OCI-LY1 (cell line): ENCODE data around the gene GRK5.

Source experiments
- H2AFZ ChIP-seq: fragments of 200-600 bp; sonication (generic), shearing (Covaris generic); 2 replicates; pipeline ENCODE4 v1.6.0; 2014; ENCODE audit warnings: antibody characterized with exemption, mild to moderate bottlenecking, low read length
- H3F3A ChIP-seq: fragments of 200-600 bp; sonication (generic), shearing (Covaris generic); 2 replicates; pipeline ENCODE4 v1.6.0; 2014; ENCODE audit warnings: mild to moderate bottlenecking, antibody characterized with exemption, low read length, moderate library complexity; ENCODE audit not compliant: insufficient read depth
- H3K27ac ChIP-seq: fragments of 200-600 bp; sonication (generic); 2 replicates; pipeline ENCODE4 v1.5.1; 2014; ENCODE audit warnings: low read length, mixed run types, mild to moderate bottlenecking, low read depth; ENCODE audit not compliant: poor library complexity, severe bottlenecking
- H3K27me3 ChIP-seq: fragments of 200-600 bp; sonication (generic); 2 replicates; pipeline ENCODE4 v1.6.0; 2014; ENCODE audit warnings: antibody characterized with exemption, mild to moderate bottlenecking, low read length, moderate library complexity; ENCODE audit not compliant: insufficient read depth
- H3K36me3 ChIP-seq: fragments of 200-600 bp; sonication (generic); 2 replicates; pipeline ENCODE4 v1.6.1; 2014; ENCODE audit warnings: mild to moderate bottlenecking, antibody characterized with exemption, low read length, moderate library complexity, mixed read lengths; ENCODE audit not compliant: insufficient read depth
- H3K4me1 ChIP-seq: fragments of 200-600 bp; sonication (generic); 2 replicates; pipeline ENCODE4 v1.5.1; 2014; ENCODE audit warnings: mild to moderate bottlenecking, low read length, moderate library complexity; ENCODE audit not compliant: insufficient read depth, severe bottlenecking
- H3K4me2 ChIP-seq: fragments of 200-600 bp; sonication (generic), shearing (Covaris generic); 2 replicates; pipeline ENCODE4 v1.6.1; 2014; ENCODE audit warnings: low read length
- H3K4me3 ChIP-seq: fragments of 200-600 bp; sonication (generic); 2 replicates; pipeline ENCODE4 v1.5.1; 2014; ENCODE audit warnings: low read length, low read depth, mild to moderate bottlenecking, mixed read lengths; ENCODE audit not compliant: poor library complexity, severe bottlenecking
- H3K79me2 ChIP-seq: fragments of 200-600 bp; shearing (Covaris generic); 2 replicates; pipeline ENCODE4 v1.6.1; 2016; ENCODE audit warnings: mixed run types, low read length, mixed read lengths; ENCODE audit not compliant: insufficient read depth
- H3K9ac ChIP-seq: fragments of 200-600 bp; sonication (generic), shearing (Covaris generic); 2 replicates; pipeline ENCODE4 v1.6.1; 2014; ENCODE audit warnings: mild to moderate bottlenecking, low read length, mixed read lengths
- H3K9me2 ChIP-seq: fragments of 200-600 bp; sonication (generic), shearing (Covaris generic); 2 replicates; pipeline ENCODE4 v1.6.1; 2014; ENCODE audit warnings: low read depth, mild to moderate bottlenecking, low read length, mixed read lengths
- H3K9me3 ChIP-seq: fragments of 200-600 bp; shearing (Covaris generic); 2 replicates; pipeline ENCODE4 v1.6.1; 2014; ENCODE audit warnings: low read length, mixed read lengths
- H4K20me1 ChIP-seq: fragments of 200-600 bp; sonication (generic), shearing (Covaris generic); 2 replicates; pipeline ENCODE4 v1.6.0; 2016; ENCODE audit warnings: mild to moderate bottlenecking, low read length; ENCODE audit not compliant: insufficient read depth
- EZH2 ChIP-seq: fragments of 200-600 bp; sonication (generic), shearing (Covaris generic); IDR thresholded peaks from 2 replicates; pipeline ENCODE4 v1.8.0; 2017; ENCODE audit warnings: borderline replicate concordance, mixed run types, mild to moderate bottlenecking, antibody characterized with exemption, low read length, moderate library complexity, mixed read lengths
- TF ChIP-seq, protein P1 (sequence below): fragments of 200-600 bp; sonication (generic), shearing (Covaris generic); IDR thresholded peaks from 2 replicates; pipeline ENCODE4 v1.5.1; 2017; ENCODE audit warnings: mild to moderate bottlenecking, antibody characterized with exemption, low read length, moderate library complexity, mixed read lengths

GRK5 gene

DNA sequence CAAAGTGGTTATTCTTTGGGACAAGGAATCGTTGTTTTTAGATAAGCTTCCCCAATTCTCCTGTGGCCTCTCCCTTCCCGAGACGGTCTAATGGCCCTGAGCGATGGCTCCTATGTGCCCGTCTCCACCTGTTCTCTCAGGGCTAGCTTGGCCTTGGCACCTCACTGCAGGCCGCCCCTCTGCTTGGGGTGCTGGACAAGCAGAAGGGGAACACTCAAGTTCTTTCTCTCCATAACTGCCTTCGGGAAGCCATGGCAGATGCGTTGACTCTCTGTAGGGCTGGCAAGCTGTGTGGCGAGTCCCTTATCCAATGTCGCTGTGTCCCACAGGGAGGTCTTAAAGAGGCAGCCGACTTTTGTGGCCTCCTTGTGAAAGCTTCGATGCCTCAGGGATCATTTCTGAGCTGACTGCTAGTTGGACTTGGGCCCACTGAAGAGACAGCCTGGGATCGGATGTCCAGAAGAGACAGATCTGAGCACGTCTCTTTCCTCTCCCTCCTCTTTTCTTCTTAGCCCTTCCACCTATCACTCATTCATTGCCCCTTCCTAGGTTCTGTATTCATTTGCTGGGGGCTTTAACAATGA lies 70.8 kb downstream of the GRK5 start:
- Histone ChIP-seq H3K27me3 (peaks cover 6% of the 10 kb centered on the region; the same call in 1 of the 2 replicates), H3K36me3 (no peaks in the 10 kb centered on the region), H3K79me2 (no peaks in the 10 kb centered on the region), H4K20me1 (no peaks in the 10 kb centered on the region), H3K9me3 (no peaks in the 10 kb centered on the region), H3K4me1 (no peaks in the 10 kb centered on the region), H3F3A (no peaks in the 10 kb centered on the region), H3K4me3 (no peak overlapping the region), H2AFZ (no peak overlapping the region), H3K4me2 (no peak overlapping the region), H3K27ac (no peak overlapping the region), H3K9ac (no peak overlapping the region), H3K9me2 (no peaks in the 10 kb centered on the region)
- TF ChIP-seq, protein P1, sequence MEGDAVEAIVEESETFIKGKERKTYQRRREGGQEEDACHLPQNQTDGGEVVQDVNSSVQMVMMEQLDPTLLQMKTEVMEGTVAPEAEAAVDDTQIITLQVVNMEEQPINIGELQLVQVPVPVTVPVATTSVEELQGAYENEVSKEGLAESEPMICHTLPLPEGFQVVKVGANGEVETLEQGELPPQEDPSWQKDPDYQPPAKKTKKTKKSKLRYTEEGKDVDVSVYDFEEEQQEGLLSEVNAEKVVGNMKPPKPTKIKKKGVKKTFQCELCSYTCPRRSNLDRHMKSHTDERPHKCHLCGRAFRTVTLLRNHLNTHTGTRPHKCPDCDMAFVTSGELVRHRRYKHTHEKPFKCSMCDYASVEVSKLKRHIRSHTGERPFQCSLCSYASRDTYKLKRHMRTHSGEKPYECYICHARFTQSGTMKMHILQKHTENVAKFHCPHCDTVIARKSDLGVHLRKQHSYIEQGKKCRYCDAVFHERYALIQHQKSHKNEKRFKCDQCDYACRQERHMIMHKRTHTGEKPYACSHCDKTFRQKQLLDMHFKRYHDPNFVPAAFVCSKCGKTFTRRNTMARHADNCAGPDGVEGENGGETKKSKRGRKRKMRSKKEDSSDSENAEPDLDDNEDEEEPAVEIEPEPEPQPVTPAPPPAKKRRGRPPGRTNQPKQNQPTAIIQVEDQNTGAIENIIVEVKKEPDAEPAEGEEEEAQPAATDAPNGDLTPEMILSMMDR = no peak
- TF ChIP-seq EZH2 = no peak

DNA sequence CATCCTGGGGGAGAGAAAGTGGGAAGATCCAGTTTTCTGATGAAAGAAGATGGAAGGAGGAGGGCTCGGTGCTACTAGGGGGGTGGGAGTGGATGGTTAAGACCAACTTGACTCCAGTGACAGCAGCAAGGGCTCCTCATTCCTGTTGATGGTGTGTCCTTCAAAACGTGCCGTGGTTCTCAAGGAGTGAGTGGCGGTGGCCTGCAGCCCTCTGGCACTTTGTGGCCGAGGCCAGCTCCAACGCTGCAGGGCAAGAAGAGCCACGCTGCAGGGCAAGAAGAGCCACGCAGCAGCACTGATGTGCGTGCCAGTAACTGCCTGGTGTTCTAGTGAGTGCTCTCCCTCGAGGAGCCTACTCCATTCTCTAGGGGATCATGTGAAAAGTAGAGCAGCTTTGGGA lies 72.1 kb downstream of the GRK5 start:
- Histone ChIP-seq H3K4me2 (no peak overlapping the region), H3K27ac (no peak overlapping the region), H3K79me2 (no peaks in the 10 kb centered on the region), H3K4me1 (no peaks in the 10 kb centered on the region), H3K9me3 (no peaks in the 10 kb centered on the region), H3K36me3 (no peaks in the 10 kb centered on the region), H4K20me1 (no peaks in the 10 kb centered on the region), H3K27me3 (peaks cover 6% of the 10 kb centered on the region; the same call in 1 of the 2 replicates), H3K9ac (no peak overlapping the region), H3K9me2 (no peaks in the 10 kb centered on the region), H2AFZ (no peak overlapping the region), H3K4me3 (no peak overlapping the region), H3F3A (no peaks in the 10 kb centered on the region)
- TF ChIP-seq EZH2 = no peak
- TF ChIP-seq, protein P1 = no peak

DNA sequence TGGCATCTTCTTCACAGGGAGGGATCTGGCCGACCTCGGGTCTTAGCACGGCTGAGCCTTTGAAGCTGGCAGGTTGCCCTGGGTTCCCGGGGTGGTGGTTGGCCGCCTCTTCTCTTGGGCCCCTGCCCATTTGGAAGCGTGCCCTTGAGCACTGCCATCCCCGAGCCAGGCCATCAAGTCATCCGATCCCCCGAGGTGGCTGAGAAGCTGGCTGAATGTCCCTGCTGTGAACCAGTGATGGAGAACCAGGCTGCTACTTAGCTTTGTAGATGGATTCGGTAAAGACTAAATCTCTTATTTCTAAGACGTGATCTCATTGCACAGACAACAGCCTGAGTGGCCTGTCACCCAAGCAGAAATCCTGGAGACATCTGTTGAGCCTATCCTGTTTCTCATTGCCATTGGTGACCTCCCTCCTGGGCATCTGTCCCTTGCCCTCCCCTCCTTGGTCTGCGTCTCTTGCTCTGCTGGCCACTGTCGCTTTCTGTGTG lies 74.3 kb downstream of the GRK5 start:
- Histone ChIP-seq H3K79me2 (no peaks in the 10 kb centered on the region), H2AFZ (no peak overlapping the region)

More for the DNA sequence above, 74.3 kb downstream of the GRK5 start:
- Histone ChIP-seq H3K9me3 (no peaks in the 10 kb centered on the region), H3K4me1 (no peaks in the 10 kb centered on the region), H3K9ac (no peak overlapping the region), H3K27me3 (peaks cover 6% of the 10 kb centered on the region; the same call in 1 of the 2 replicates), H3F3A (no peaks in the 10 kb centered on the region), H3K4me3 (no peak overlapping the region), H3K27ac (no peak overlapping the region), H3K9me2 (no peaks in the 10 kb centered on the region), H3K36me3 (no peaks in the 10 kb centered on the region), H3K4me2 (no peak overlapping the region), H4K20me1 (no peaks in the 10 kb centered on the region)
- TF ChIP-seq, protein P1 = no peak
- TF ChIP-seq EZH2 = no peak
